Activated CD4-positive, CD25-positive, alpha-beta regulatory T cell treated with anti-CD3 and anti-CD28 coated beads, Interleukin-2, amount 50 U/mL, for 72 hours (primary cell): Measurements from ENCODE around the gene PARD6B.
"Not testable (repeated sequence)": the region's sequence is repeated elsewhere in the genome, so short reads cannot be mapped to it uniquely, and the experiment has no call there.

Experiments
- DNase-seq: peaks from one replicate; pipeline ENCODE4 v3.0.0; 2021

PARD6B gene

DNA sequence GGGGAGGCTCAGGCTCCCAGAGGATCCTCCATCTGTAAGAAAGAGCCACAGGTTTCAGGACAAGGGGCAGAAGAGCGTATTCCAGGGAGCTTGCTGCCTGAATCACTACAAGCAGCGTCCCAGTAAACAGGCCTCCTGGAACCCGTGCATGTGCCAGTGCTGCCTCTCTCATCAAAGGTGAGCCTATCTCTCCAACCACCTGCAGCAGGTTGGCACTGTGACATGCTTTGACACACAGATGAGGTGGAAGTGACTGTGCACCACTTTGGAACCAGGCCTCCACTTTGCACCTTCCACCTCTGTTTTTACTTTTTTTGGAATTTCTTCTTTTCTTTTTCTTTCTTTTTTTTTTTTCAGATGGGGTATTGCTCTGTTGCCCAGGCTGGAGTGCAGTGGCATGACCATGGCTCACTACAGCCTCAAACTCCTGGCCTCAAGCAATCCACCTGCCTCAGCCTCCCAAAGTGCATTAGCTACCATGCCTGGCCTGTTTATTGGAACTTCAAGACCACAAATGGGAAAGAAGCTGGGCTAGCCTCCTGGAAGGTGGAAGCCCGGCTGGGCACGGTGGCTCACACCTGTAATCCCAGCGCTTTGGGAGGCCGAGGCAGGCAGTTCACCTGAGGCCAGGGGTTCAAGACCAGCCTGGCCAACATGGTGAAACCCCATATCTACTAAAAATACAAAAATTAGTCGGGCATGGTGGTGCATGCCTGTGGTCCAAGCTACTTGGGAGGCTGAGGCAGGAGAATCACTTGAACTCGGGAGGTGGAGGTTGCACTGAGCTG lies 27.5 kb upstream of the PARD6B start:
- not testable (repeated sequence) for DNase-seq

DNA sequence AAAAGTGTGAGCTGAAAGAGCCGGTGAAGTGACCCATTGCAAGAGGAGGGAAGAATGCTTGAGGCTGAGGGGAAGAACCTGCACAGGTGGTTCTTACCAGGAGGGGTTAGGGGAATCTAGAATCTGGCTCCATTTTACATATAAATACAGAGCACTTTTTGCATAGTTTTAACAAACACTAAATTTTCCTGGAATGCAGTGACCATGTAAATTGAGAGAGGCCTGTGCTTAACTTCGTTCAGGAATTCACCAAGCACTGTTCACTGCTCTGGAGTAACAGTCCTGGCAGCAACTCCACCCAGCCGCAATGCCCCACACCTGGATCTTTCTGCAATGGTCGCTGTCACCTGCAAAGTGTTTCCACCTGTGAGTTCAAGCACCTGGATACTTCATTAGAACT lies 26.9 kb upstream of the PARD6B start:
- no peak for DNase-seq

DNA sequence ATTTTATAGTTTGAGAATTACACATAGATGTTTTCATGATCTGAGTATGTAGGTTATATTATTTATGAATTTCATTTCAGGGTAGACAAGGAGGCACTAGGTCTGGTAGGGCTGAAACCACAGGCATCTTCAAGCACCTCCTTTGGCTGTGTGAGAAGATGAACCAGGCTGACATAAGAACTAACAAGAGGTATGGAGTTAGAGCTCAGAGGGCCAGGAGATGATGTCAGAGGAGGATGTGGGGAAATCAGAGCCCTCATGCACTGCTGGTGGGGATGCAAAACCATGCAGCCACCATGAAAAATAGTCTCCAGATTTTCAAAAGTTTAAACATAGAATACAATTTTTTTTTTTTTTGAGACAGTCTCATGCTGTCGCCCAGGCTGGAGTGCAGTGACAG lies 26.4 kb upstream of the PARD6B start:
- DNase-seq: no peak

DNA sequence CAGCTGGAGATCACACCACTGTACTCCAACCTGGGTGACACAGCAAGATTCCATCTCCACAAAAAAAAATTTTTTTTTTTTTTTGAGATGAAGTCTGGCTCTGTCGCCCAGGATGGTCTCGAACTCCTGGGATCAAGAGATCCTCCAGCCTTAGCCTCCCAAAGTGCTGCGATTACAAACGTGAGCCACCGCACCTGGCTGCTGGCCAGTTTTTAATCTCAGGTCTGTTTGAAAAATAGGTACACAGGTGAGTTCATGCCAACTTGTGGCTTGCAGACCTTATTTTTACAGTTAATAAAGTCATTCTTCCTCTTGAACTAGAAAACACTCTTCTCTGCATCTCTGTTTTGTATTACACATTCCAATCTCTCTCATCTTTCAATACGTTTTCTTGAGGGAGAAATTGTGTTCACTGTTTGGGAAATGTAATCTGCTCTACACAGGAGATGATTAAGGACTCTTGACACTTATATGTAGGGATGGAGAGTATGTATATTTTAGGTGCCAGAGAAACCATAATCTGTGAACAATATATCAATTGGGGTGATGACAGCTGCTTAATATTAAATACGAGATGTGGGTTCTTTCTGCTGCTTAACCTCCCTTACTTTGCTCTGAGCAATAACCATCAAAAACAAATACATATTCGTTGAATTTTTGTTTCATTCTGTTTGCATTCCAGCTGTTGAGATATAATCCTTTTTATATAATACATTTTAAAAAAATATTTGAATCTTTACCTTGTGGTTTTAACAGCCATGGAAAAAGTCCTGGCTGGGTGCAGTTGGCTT lies 22.3 kb upstream of the PARD6B start:
- DNase-seq: no peak

DNA sequence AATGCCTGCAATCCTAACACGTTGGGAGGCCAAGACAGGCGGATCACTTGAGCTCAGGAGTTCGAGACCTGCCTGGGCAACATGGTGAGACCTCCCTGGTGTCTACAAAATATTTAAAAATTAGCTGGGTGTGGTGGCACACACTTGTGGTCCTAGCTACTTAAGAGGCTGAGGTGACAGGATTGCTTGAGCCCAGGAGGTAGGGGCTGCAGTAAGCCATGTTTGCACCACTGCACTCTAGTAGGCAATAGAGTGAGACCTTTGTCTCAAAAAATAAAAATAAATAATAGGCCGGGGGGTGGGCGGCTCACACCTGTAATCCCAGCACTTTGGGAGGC lies 21.8 kb upstream of the PARD6B start:
- DNase-seq: no peak

DNA sequence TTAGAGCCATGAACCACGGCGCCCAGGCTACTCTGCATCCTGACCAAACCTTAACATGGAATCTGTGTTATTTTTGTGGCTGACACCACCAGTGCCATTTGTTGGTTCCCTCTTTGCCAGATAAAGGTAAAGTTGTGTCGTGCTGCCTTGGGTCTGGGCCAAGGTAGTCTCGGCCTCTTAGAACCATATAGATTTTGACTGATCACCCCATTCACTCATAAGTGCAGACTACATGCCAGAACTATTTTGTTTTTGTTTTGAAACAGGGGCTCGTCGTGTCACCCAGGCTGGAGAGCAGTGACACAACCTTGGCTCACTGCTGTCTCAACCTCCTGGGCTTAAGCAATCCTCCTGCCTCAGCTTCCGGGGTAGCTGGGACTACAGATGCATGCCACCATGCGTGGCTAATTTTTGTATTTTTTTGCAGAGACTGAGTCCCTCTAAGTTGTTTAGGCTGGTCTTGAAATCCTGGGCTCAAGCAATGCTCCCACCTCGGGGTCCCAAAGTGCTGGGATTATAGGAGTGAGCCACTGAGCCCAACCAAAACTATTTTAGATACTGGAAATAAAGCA lies 20.8 kb upstream of the PARD6B start:
- DNase-seq: no peak

DNA sequence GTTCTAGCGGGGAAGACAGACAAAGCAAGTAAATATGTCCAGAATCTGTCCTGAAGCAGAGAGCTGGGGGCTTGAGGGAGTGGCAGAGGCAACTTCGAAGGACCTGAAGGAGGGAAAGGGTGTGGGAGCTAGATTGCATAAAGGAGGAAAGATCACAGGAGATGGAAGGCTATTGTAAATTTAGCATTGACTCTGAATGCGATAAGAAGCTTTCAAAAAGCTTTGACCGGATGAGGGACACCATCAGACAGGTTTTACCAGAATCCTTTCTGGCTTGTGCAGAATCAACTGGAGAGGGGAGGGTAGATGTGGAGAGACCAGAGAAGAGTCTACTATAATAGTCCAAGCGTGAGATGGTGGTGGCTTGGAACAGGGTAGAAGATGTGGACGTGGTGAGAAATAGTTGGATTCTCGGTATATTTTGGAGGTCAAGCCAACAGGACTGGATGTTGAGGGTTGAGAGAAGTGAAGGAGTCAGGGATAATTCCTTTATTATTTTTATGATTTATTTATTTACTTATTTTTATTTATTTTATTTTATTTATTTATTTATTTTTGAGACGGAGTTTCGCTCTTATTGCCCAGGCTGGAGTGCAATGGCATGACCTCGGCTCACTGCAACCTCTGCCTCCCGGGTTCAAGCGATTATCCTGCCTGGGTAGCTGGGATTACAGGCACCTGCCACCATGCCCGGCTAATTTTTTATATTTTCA lies 20.1 kb upstream of the PARD6B start:
- no peak for DNase-seq

DNA sequence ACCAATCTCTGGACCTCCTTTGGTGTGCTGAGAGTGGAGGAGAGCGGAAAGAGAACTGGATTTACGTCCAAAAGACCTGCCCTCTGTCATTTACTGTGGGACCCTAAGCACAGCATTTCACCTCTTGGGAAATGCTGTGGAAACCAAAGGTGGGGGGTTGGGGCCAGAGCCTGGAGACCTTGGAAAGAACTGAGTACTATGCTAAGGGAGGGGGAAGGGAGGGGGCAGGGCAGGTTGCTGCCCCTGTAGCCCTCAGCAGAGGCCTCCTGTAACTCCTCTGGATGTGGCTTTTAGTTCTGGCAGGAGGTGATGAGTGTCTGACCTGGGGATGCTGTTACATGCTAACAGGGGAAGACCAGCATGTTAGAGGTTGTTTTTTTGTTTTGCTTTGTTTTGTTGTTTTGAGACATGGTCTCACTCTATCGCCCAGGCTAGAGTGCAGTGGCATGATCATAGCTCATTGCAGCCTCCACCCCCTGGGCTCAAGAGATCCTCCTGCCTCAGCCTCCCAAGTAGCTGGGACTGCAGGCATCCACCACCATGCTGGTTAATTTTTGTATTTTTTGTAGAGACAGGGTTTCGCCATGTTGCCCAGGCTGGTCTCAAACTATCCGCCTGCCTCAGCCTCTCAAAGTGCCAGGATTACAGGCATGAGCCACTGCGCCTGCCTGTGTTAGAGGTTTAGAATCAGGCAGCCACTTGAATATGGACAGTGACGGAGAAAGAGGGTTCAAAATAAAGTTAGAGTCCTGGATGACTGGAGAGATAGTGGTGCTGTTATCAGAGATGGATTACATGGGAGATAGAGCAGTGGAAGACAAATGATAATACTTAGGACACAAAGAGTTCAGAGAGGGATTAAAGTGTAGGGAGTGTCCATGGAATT lies 18.4 kb upstream of the PARD6B start:
- DNase-seq: no peak

DNA sequence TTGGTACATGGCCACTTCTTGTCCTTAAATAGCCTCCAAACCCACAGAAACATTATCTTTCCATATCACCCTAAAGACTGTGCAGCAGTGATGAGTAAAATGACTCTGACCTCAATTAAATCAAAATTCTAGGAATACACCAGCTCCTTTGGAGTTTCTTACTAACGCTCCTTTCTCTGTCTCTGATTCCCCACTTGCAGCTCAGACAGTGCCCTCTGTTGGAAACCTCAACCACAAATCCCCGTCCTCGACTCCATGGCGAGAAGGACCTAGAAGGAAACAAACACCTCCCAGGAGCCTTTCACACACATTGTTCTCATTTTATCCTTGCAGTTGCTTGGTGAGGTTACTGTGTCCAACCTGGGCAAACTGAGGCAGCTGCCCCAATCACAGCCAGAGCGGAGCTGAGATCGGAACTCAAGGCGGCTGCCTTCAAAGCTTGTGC lies 17.7 kb upstream of the PARD6B start:
- DNase-seq: no peak

DNA sequence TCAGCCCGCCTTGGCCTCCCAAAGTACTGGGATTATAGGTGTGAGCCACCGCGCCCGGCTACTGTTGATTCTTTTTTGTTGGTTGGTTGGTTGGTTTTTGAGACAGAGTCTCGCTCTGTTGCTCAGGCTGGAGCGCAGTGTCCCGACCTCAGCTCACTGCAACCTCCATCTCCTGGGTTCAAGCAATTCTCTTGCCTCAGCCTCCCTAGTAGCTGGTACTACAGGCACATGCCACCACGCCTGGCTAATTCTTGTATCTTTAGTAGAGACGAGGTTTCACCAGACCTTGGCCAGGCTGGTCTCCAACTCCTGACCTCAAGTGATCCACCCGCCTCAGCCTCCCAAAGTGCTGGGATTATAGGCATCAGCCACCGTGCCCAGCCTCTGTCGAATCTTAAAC lies 17.0 kb upstream of the PARD6B start:
- not testable (repeated sequence) for DNase-seq

DNA sequence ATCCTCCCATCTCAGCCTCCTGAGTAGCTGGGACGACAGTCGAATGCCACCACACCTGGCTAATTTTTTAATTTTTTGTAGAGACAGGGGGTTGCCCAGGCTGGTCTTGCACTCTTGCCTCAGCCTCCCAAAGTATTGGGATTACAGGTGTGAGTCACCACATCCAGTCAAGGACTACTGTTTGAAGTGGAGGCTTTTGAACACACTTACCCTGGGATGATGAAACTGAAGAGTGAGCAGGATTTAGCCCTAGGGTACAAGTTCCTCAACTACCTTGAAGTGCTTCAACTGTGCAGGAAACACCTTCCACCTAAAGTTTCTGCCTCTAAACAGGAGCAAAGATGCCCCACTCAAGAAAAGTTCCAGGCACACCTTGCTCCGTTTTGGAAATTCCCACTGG lies 15.7 kb upstream of the PARD6B start:
- no peak for DNase-seq

DNA sequence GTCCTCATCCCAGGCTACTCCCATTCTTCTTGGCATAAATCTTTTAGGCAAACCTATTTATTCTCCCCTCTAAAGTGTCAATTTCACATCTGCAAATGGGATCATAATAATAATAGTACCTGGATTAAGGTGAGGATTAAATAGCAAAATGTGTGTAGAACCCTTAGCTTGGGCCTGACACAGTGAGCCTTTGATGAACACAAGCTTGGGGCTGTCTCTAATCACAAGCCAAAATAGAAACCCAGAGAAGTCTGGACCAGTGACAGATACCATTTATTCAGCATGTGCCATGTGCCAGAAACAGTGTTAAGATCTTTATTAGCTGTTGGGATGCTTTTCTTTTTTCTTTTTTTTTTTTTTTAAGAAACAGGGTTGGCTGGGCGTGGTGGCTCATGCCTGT lies 14.9 kb upstream of the PARD6B start:
- no peak for DNase-seq

DNA sequence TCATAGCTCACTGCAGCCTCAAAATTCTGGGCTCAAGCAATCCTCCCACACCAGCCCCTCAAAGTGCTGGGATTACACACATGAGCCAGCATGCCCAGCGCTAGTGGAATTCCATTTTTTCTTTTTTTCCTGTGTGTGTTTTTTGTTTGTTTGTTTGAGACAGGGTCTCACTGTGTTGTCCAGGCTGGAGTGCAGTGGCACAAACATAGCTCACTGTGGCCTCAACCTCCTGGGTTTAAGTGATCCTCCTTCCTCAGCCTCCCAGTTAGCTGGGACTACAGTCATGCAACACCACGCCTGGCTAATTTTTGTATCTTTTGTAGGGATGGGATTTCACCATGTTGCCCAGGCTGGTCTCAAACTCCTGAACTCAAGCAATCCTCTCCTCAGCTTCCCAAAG lies 14.1 kb upstream of the PARD6B start:
- no peak for DNase-seq

DNA sequence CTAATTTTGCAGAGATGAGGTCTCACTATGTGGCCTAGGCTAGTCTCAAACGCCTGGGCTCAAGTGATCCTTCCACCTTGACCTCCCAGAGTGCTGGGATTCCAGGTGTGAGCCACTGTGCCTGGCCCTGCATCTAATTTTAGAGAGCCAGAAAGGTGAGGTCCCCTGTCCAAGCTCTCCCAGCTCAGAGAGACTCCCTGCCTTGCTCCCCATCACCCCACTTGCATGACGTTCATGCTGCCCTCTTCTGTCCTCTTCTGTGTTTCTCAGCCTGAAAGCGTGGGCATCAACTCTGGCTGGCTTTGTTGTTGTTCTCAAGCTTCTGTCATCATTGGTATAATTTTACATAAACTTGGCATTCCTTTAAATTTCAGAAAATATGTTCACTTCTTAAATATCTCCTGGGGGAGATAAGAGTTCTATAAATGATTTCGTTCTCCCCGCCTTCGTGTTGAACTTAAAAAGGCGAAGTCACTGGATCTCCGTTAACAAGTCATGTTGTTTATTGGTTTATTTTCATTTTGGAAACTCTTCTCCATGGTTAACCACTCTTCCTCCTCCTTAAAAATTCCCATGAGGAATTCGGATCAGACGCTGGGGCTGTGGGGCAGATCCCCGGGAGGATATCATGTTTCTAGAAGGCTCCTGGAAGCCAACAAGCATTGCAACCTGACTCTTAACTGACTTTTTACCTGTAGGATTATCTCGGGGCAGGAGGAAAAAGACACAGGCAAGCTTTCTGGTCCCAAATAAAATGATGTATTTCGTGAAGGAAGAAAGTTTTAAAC lies 13.2 kb upstream of the PARD6B start:
- no peak for DNase-seq

DNA sequence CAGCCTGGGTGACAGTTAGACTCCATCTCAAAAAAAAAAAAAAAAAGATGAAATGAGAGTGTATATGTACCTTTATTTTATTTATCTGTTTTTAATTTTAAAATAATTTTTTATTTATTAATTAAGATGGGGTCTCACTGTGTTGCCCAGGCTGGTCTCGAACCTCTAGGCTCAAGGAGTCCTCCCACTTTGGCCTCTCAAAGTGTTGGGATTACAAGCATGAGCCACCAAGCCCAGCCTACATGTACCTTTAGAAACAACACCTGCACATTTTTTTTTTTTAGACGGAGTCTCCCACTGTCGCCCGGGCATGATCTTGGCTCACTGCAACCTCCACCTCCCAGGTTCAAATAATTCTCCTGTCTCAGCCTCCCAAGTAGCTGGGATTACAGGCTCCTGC lies 12.1 kb upstream of the PARD6B start:
- no peak for DNase-seq

DNA sequence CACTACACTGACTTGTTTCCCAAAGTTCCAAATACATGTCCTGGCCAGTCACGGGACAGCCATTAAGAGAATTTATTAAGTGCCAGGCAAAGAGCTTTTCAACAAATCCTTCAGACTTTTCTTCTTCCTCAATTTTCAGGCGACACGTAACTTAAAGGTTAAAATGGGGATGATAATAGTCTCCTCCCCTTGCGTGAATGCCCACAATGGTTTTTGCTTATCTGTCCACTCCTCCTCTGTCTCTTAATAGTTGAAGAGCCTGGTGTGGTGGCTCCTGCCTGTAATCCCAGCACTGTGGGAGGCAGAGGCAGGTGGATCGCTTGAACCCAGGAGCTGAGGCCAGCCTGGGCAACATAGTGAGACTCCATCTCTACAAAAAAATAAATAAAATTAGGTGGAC lies 11.4 kb upstream of the PARD6B start:
- no peak for DNase-seq

DNA sequence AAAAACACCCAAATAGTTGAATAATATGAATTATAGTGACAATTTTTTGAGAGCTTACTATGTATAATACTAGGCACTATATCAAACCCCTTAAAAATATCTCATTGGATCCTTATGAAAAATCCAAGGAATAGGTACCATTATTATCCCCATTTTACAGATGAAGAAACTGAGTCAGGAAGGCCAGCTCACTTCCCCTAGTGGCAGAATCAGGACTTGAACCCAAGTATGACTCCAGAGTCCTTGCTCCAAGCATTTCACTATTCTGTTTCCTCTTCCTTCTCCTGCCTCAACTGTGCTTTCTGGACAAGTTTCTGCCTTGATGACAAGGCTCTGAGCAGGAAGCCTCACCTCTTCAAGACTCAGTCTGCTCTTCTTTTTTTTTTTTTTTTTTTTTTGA lies 10.8 kb upstream of the PARD6B start:
- DNase-seq: no peak

DNA sequence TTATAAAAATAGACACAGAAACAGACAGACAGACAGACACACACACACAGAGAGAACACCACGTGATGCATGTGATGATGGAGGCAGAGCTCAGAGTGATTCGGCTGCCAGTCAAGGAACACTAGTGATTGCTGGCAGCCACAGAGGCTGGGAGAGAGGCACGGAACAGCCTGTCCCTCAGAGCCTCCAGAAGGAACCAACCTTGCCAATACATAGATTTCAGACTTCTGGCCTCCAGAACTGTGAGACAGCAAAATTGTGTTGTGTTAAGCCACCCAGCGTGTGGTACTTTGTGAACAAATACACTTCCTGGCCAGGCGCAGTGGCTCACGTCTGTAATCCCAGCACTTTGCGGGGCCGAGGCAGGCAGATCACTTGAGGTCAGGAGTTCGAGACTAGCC lies 9.5 kb upstream of the PARD6B start:
- no peak for DNase-seq

DNA sequence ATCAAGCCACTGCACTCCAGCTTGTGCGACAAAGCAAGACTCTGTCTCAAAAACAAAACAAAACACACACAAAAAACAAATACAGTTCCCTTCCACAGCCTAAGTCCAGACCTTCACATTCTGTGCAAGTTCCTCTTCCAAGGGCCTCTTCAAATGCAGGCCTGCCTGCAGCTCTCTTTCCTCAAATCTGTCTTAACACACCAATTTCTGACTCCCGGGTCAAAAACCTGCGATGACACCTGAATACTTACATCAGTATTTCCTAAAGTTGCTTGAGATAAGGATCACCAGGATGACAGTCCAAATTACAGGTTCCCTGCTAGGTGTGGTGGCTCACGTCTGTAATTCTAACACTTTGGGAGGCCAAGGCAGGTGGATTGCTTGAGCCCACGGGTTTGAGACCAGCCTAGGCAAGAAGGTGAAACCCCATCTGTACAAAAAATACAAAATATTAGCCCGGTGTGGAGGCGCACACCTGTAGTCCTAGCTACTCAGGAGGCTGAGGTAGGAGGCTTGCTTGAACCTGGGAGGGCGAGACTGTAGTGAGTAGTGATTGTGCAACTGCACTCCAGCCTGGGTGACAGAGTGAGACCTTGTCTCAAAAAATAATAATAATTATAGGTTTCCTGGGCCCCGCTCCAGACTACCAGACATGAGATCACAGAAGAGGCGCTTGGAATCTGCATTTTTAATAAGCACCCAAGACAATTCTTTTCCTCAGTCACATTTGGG lies 8.8 kb upstream of the PARD6B start:
- no peak for DNase-seq

DNA sequence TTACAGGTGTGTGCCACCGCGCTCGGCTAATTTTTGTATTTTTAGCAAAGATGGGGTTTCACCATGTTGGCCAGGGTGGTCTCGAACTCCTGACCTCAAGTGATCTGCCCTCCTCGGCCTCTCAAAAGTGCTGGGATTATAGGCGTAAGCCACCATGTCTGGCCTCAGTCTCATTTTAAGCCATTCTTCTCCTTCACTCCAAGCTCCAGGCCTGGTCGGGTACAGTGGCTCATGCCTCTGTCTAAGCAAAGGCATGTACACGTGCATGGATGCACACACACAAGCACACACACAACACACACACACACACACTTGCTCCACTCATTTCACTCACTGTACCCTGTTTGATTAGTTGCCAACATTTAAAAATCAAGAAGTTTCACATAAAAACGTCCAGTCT lies 7.7 kb upstream of the PARD6B start:
- DNase-seq: no peak

DNA sequence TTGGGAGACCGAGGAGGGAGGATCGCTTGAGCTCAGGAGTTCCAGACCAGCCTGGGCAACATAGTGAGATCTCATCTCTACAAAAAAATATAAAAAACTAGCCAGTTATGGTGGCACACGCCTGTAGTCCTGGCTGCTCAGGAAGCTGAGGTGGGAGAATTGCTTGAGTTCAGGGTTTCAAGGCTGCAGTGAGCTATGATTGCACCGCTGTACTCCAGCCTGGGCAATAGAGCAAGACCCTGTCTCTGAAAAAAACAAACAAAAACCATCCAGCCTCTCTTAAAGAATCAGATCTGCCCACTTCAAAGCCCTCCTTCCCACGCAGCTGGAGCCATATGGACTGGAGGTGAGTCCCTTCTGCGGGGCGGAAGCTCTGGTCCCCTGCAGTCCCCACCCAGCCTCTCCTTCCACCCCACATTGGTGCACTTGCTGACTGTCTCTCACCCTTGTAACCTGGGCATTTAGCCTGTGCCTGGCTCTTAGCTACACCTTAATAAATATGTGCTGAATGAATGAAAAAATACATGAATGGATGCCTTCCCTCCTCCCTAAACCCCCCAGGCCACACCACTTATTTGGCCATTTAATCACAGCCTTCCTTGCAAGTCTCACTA lies 7.2 kb upstream of the PARD6B start:
- no peak for DNase-seq
